Measurements from ENCODE around the gene ERP29.

Gene ERP29

GRCh38 chr12:112017041-112017440 is 3.8 kb downstream of the ERP29 start:
- no peak overlapping the region for H2AFZ ChIP-seq (ENCODE audit: low read length, unreplicated experiment)
- peaks cover 33% of the 10 kb centered on the region for H3K4me1 ChIP-seq (ENCODE audit: control insufficient read depth, insufficient read depth, low read length, unreplicated experiment)
- H3K36me3 ChIP-seq (ENCODE audit: insufficient read depth, low read length), result peaks cover 17% of the 10 kb centered on the region; the same call in 1 of the 2 replicates
- no peak overlapping the region for H3K4me3 ChIP-seq (ENCODE audit: low read depth, low read length)
- no peak overlapping the region for H3K27ac ChIP-seq (ENCODE audit: low read depth, low read length)
- H3K79me2 ChIP-seq (ENCODE audit: control insufficient read depth, insufficient read depth, low read length, unreplicated experiment), result peaks cover 69% of the 10 kb centered on the region
- H3K27me3 ChIP-seq (ENCODE audit: insufficient read depth, low read length), result no peaks in the 10 kb centered on the region

- Histone ChIP-seq H3K27ac (ENCODE audit: low read depth, low read length) (peak overlapping the region; percentile 87), H3K79me2 (ENCODE audit: control insufficient read depth, insufficient read depth, low read length, unreplicated experiment) (peaks cover 64% of the 10 kb centered on the region), H3K36me3 (ENCODE audit: insufficient read depth, low read length) (peaks cover 29% of the 10 kb centered on the region), H3K27me3 (ENCODE audit: insufficient read depth, low read length) (no peaks in the 10 kb centered on the region), H2AFZ (ENCODE audit: low read length, unreplicated experiment) (no peak overlapping the region), H3K4me1 (ENCODE audit: control insufficient read depth, insufficient read depth, low read length, unreplicated experiment) (peaks cover 31% of the 10 kb centered on the region), H3K4me3 (ENCODE audit: low read depth, low read length) (peak overlapping the region; percentile 30; the same call in 1 of the 2 replicates)
Observed at GRCh38 chr12:112018571-112019237, 5.5 kb downstream of the ERP29 start.

GRCh38 chr12:112020947-112021457 is 7.8 kb downstream of the ERP29 start:
- H3K4me1 ChIP-seq (ENCODE audit: control insufficient read depth, insufficient read depth, low read length, unreplicated experiment), result peaks cover 23% of the 10 kb centered on the region
- H3K79me2 ChIP-seq (ENCODE audit: control insufficient read depth, insufficient read depth, low read length, unreplicated experiment), result peaks cover 45% of the 10 kb centered on the region
- peaks cover 24% of the 10 kb centered on the region for H3K36me3 ChIP-seq (ENCODE audit: insufficient read depth, low read length)

GRCh38 chr12:112022241-112023016 is 9.2 kb downstream of the ERP29 start:
- H3K79me2 ChIP-seq (ENCODE audit: control insufficient read depth, insufficient read depth, low read length, unreplicated experiment), result peaks cover 32% of the 10 kb centered on the region

More at GRCh38 chr12:112020947-112021457, 7.8 kb downstream of the ERP29 start:
- Histone ChIP-seq H3K27ac (ENCODE audit: low read depth, low read length) (no peak overlapping the region), H3K27me3 (ENCODE audit: insufficient read depth, low read length) (no peaks in the 10 kb centered on the region), H3K4me3 (ENCODE audit: low read depth, low read length) (no peak overlapping the region), H2AFZ (ENCODE audit: low read length, unreplicated experiment) (no peak overlapping the region)

GRCh38 chr12:112023759-112024396 is 10.7 kb downstream of the ERP29 start:
- Histone ChIP-seq H3K36me3 (ENCODE audit: insufficient read depth, low read length) (peaks cover 20% of the 10 kb centered on the region), H3K79me2 (ENCODE audit: control insufficient read depth, insufficient read depth, low read length, unreplicated experiment) (peaks cover 24% of the 10 kb centered on the region), H3K27ac (ENCODE audit: low read depth, low read length) (no peak overlapping the region), H3K27me3 (ENCODE audit: insufficient read depth, low read length) (no peaks in the 10 kb centered on the region), H3K4me3 (ENCODE audit: low read depth, low read length) (no peak overlapping the region), H2AFZ (ENCODE audit: low read length, unreplicated experiment) (no peak overlapping the region), H3K4me1 (ENCODE audit: control insufficient read depth, insufficient read depth, low read length, unreplicated experiment) (peaks cover 14% of the 10 kb centered on the region)

More at GRCh38 chr12:112022241-112023016, 9.2 kb downstream of the ERP29 start:
- Histone ChIP-seq H3K27me3 (ENCODE audit: insufficient read depth, low read length) (no peaks in the 10 kb centered on the region), H3K27ac (ENCODE audit: low read depth, low read length) (no peak overlapping the region), H3K4me1 (ENCODE audit: control insufficient read depth, insufficient read depth, low read length, unreplicated experiment) (peaks cover 23% of the 10 kb centered on the region), H3K4me3 (ENCODE audit: low read depth, low read length) (no peak overlapping the region), H2AFZ (ENCODE audit: low read length, unreplicated experiment) (no peak overlapping the region), H3K36me3 (ENCODE audit: insufficient read depth, low read length) (peaks cover 20% of the 10 kb centered on the region)

- Histone ChIP-seq H2AFZ (ENCODE audit: low read length, unreplicated experiment) (no peak overlapping the region), H3K4me3 (ENCODE audit: low read depth, low read length) (no peak overlapping the region), H3K27ac (ENCODE audit: low read depth, low read length) (no peak overlapping the region), H3K27me3 (ENCODE audit: insufficient read depth, low read length) (no peaks in the 10 kb centered on the region), H3K4me1 (ENCODE audit: control insufficient read depth, insufficient read depth, low read length, unreplicated experiment) (no peaks in the 10 kb centered on the region), H3K36me3 (ENCODE audit: insufficient read depth, low read length) (peaks cover 26% of the 10 kb centered on the region), H3K79me2 (ENCODE audit: control insufficient read depth, insufficient read depth, low read length, unreplicated experiment) (peaks cover 7% of the 10 kb centered on the region)
Observed at GRCh38 chr12:112025808-112026375, 12.7 kb downstream of the ERP29 start.

- Histone ChIP-seq H3K4me3 (ENCODE audit: low read depth, low read length) (no peak overlapping the region), H3K27me3 (ENCODE audit: insufficient read depth, low read length) (no peaks in the 10 kb centered on the region), H3K4me1 (ENCODE audit: control insufficient read depth, insufficient read depth, low read length, unreplicated experiment) (no peaks in the 10 kb centered on the region), H2AFZ (ENCODE audit: low read length, unreplicated experiment) (no peak overlapping the region), H3K27ac (ENCODE audit: low read depth, low read length) (no peak overlapping the region), H3K36me3 (ENCODE audit: insufficient read depth, low read length) (peaks cover 18% of the 10 kb centered on the region), H3K79me2 (ENCODE audit: control insufficient read depth, insufficient read depth, low read length, unreplicated experiment) (no peaks in the 10 kb centered on the region)
Observed at GRCh38 chr12:112029301-112029700, 16.1 kb downstream of the ERP29 start.

- Histone ChIP-seq H2AFZ (ENCODE audit: low read length, unreplicated experiment) (no peak overlapping the region), H3K4me1 (ENCODE audit: control insufficient read depth, insufficient read depth, low read length, unreplicated experiment) (no peaks in the 10 kb centered on the region), H3K79me2 (ENCODE audit: control insufficient read depth, insufficient read depth, low read length, unreplicated experiment) (no peaks in the 10 kb centered on the region), H3K36me3 (ENCODE audit: insufficient read depth, low read length) (peaks cover 23% of the 10 kb centered on the region), H3K4me3 (ENCODE audit: low read depth, low read length) (no peak overlapping the region), H3K27me3 (ENCODE audit: insufficient read depth, low read length) (no peaks in the 10 kb centered on the region), H3K27ac (ENCODE audit: low read depth, low read length) (no peak overlapping the region)
Observed at GRCh38 chr12:112031472-112031871, 18.2 kb downstream of the ERP29 start.

GRCh38 chr12:112032292-112032691 is 19.1 kb downstream of the ERP29 start:
- peaks cover 29% of the 10 kb centered on the region for H3K36me3 ChIP-seq (ENCODE audit: insufficient read depth, low read length)
- no peak overlapping the region for H3K4me3 ChIP-seq (ENCODE audit: low read depth, low read length)
- no peaks in the 10 kb centered on the region for H3K27me3 ChIP-seq (ENCODE audit: insufficient read depth, low read length)
- no peak overlapping the region for H3K27ac ChIP-seq (ENCODE audit: low read depth, low read length)
- no peak overlapping the region for H2AFZ ChIP-seq (ENCODE audit: low read length, unreplicated experiment)
- H3K4me1 ChIP-seq (ENCODE audit: control insufficient read depth, insufficient read depth, low read length, unreplicated experiment), result no peaks in the 10 kb centered on the region
- no peaks in the 10 kb centered on the region for H3K79me2 ChIP-seq (ENCODE audit: control insufficient read depth, insufficient read depth, low read length, unreplicated experiment)

- Histone ChIP-seq H3K4me1 (ENCODE audit: control insufficient read depth, insufficient read depth, low read length, unreplicated experiment) (no peaks in the 10 kb centered on the region), H3K27me3 (ENCODE audit: insufficient read depth, low read length) (no peaks in the 10 kb centered on the region), H3K79me2 (ENCODE audit: control insufficient read depth, insufficient read depth, low read length, unreplicated experiment) (peaks cover 2% of the 10 kb centered on the region), H3K27ac (ENCODE audit: low read depth, low read length) (no peak overlapping the region), H2AFZ (ENCODE audit: low read length, unreplicated experiment) (no peak overlapping the region), H3K4me3 (ENCODE audit: low read depth, low read length) (no peak overlapping the region), H3K36me3 (ENCODE audit: insufficient read depth, low read length) (peaks cover 45% of the 10 kb centered on the region)
Observed at GRCh38 chr12:112035219-112035785, 22.1 kb downstream of the ERP29 start.
